Neuronal stem cell (in vitro differentiated cells): ENCODE data around the gene ST6GALNAC3.

Experiments
- DNase-seq: peaks from one replicate; pipeline ENCODE4 v3.0.0-alpha.2; 2013; ENCODE audit warnings: low spot score
- H2AFZ ChIP-seq: one replicate; pipeline ENCODE4 v1.6.1; 2013; ENCODE audit warnings: mild to moderate bottlenecking, low read length, inconsistent platforms
- H2AK5ac ChIP-seq: 2 replicates; pipeline ENCODE4 v1.6.1; 2013; ENCODE audit warnings: low read depth, mild to moderate bottlenecking, inconsistent platforms, low read length, moderate library complexity, mixed read lengths
- H2BK120ac ChIP-seq: 2 replicates; pipeline ENCODE4 v1.6.1; 2013; ENCODE audit warnings: low read depth, mild to moderate bottlenecking, inconsistent platforms, low read length, moderate library complexity, mixed read lengths
- H2BK12ac ChIP-seq: one replicate; pipeline ENCODE4 v1.6.1; 2013; ENCODE audit warnings: low read length, inconsistent platforms
- H2BK15ac ChIP-seq: 2 replicates; pipeline ENCODE4 v1.6.1; 2013; ENCODE audit warnings: mild to moderate bottlenecking, low read length, inconsistent platforms, mixed read lengths
- H2BK5ac ChIP-seq: one replicate; pipeline ENCODE4 v1.6.1; 2013; ENCODE audit warnings: inconsistent platforms, mild to moderate bottlenecking, low read length, moderate library complexity
- H3K14ac ChIP-seq: one replicate; pipeline ENCODE4 v1.6.1; 2013; ENCODE audit warnings: low read length, inconsistent platforms
- H3K18ac ChIP-seq: 2 replicates; pipeline ENCODE4 v1.6.1; 2013; ENCODE audit warnings: low read length, inconsistent platforms
- H3K23ac ChIP-seq: 2 replicates; pipeline ENCODE4 v1.6.1; 2013; ENCODE audit warnings: low read depth, mild to moderate bottlenecking, mixed read lengths, low read length, inconsistent platforms; ENCODE audit not compliant: poor library complexity
- H3K27ac ChIP-seq: replicated peaks from 3 replicates; pipeline ENCODE4 v1.5.1; 2013; ENCODE audit warnings: low read length, inconsistent platforms
- H3K27me3 ChIP-seq, 3 experiments: 2 replicates each; pipeline ENCODE4 v1.6.1; 2013; ENCODE audit warnings: low read length in 3 of 3, mild to moderate bottlenecking in 2 of 3, inconsistent platforms in 1 of 3, low read depth in 1 of 3, mixed read lengths in 1 of 3, moderate library complexity in 1 of 3; ENCODE audit not compliant: control insufficient read depth in 3 of 3, insufficient read depth in 3 of 3
- H3K36me3 ChIP-seq, 2 donors: replicated peaks in 1 of 2; 2 replicates each; pipeline ENCODE4 v1.6.1; 2013; ENCODE audit warnings: low read length in 2 of 2; ENCODE audit not compliant: control insufficient read depth in 2 of 2, insufficient read depth in 2 of 2
- H3K4ac ChIP-seq: 2 replicates; pipeline ENCODE4 v1.6.1; 2013; ENCODE audit warnings: inconsistent platforms, mild to moderate bottlenecking, low read length, moderate library complexity
- H3K4me1 ChIP-seq, 2 donors: 1 replicate in 1 of 2; 2 replicates in 1 of 2; pipeline ENCODE4 v1.6.1; 2013; ENCODE audit warnings: low read length in 2 of 2, low read depth in 1 of 2; ENCODE audit not compliant: control insufficient read depth in 2 of 2, insufficient read depth in 1 of 2
- H3K4me2 ChIP-seq: one replicate; pipeline ENCODE4 v1.6.1; 2013; ENCODE audit warnings: mild to moderate bottlenecking, low read length, inconsistent platforms; ENCODE audit not compliant: insufficient read depth, poor library complexity, severe bottlenecking
- H3K4me3 ChIP-seq, 2 donors: 2 replicates each; pipeline ENCODE4 v1.5.1; 2013; ENCODE audit warnings: low read length in 2 of 2, mild to moderate bottlenecking in 2 of 2, inconsistent platforms in 1 of 2, moderate library complexity in 1 of 2
- H3K79me1 ChIP-seq: one replicate; pipeline ENCODE4 v1.6.1; 2013; ENCODE audit warnings: low read depth, mild to moderate bottlenecking, inconsistent platforms, low read length, moderate library complexity
- H3K9ac ChIP-seq: one replicate; pipeline ENCODE4 v1.6.1; 2013; ENCODE audit warnings: mild to moderate bottlenecking, low read depth, low read length, inconsistent platforms; ENCODE audit not compliant: poor library complexity
- H3K9me3 ChIP-seq, 2 donors: replicated peaks in 1 of 2; 2 replicates each; pipeline versions ENCODE3 to v1.6.1; 2013; ENCODE audit warnings: low read length in 2 of 2, mild to moderate bottlenecking in 2 of 2, inconsistent platforms in 1 of 2, low read depth in 1 of 2, mixed read lengths in 1 of 2, moderate library complexity in 1 of 2; ENCODE audit not compliant: control insufficient read depth in 2 of 2, insufficient read depth in 1 of 2
- H4K8ac ChIP-seq: one replicate; pipeline ENCODE4 v1.6.1; 2013; ENCODE audit warnings: low read depth, mild to moderate bottlenecking, inconsistent platforms, low read length, moderate library complexity
- H4K91ac ChIP-seq: one replicate; pipeline ENCODE4 v1.6.1; 2013; ENCODE audit warnings: low read length, low read depth, mild to moderate bottlenecking, inconsistent platforms; ENCODE audit not compliant: poor library complexity
- WGBS, 2 donors: extraction: QIAGEN DNeasy Blood & Tissue Kit; methylation state at CpG; one replicate each; pipeline ENCODE4 v1.1.7; 2013; ENCODE audit warnings: missing lambda C conversion rate in 2 of 2, mixed read lengths in 1 of 2; ENCODE audit not compliant: insufficient read length in 2 of 2, insufficient replicate concordance in 1 of 2; ENCODE audit errors: extremely low coverage in 2 of 2; 5-methylcytosine and 5-hydroxymethylcytosine counted together

The ST6GALNAC3 gene

GRCh38 chr1:76627901-76628300 lies 553.4 kb downstream of the ST6GALNAC3 start:
- Histone ChIP-seq H2AK5ac (no peak overlapping the region), H3K4me3 (no peak overlapping the region), H2BK15ac (no peak overlapping the region), H2BK12ac (no peak overlapping the region), H3K23ac (no peak overlapping the region), H3K79me1 (no peaks in the 10 kb centered on the region), H3K14ac (no peak overlapping the region), H2AFZ (no peak overlapping the region), H3K4me2 (no peak overlapping the region), H3K9ac (no peak overlapping the region), H4K8ac (no peak overlapping the region), H3K4ac (no peak overlapping the region), H3K36me3 (peaks cover 0 to 3% of the 10 kb centered on the region in 2 donors), H3K27me3 (no peaks in the 10 kb centered on the region), H2BK5ac (no peak overlapping the region), H3K4me1 (no peaks in the 10 kb centered on the region), H4K91ac (no peak overlapping the region), H3K9me3 (peaks cover 0 to 5% of the 10 kb centered on the region in 2 donors), H3K18ac (no peak overlapping the region), H3K27ac (no peak overlapping the region), H2BK120ac (no peak overlapping the region)
- no peak for DNase-seq

GRCh38 chr1:76632136-76632535 lies 557.6 kb downstream of the ST6GALNAC3 start:
- H3K4me1 ChIP-seq = no peaks in the 10 kb centered on the region
- H4K8ac ChIP-seq = no peak overlapping the region
- H2AFZ ChIP-seq = no peak overlapping the region
- H2AK5ac ChIP-seq = no peak overlapping the region
- H4K91ac ChIP-seq = no peak overlapping the region
- DNase-seq = no peak
- no peak overlapping the region for H3K27ac ChIP-seq
- no peak overlapping the region for H3K18ac ChIP-seq
- H3K4me3 ChIP-seq = no peak overlapping the region
- H2BK120ac ChIP-seq = no peak overlapping the region
- no peak overlapping the region for H3K9ac ChIP-seq
- H3K27me3 ChIP-seq = no peaks in the 10 kb centered on the region
- H3K14ac ChIP-seq = no peak overlapping the region
- no peaks in the 10 kb centered on the region for H3K79me1 ChIP-seq
- H2BK12ac ChIP-seq = no peak overlapping the region
- H3K4ac ChIP-seq = no peak overlapping the region
- H2BK5ac ChIP-seq = no peak overlapping the region
- H3K9me3 ChIP-seq = peaks cover 0 to 5% of the 10 kb centered on the region in 2 donors
- no CpG with 5 or more reads among the region's 3 CpGs for WGBS, 2 donors
- no peak overlapping the region for H2BK15ac ChIP-seq
- H3K4me2 ChIP-seq = no peak overlapping the region
- H3K36me3 ChIP-seq = peaks cover 0 to 3% of the 10 kb centered on the region in 2 donors
- H3K23ac ChIP-seq = no peak overlapping the region

- no peak overlapping the region for H4K91ac ChIP-seq
- no peak overlapping the region for H2BK12ac ChIP-seq
- no peak overlapping the region for H2AFZ ChIP-seq
- H2BK5ac ChIP-seq = no peak overlapping the region
- no peak overlapping the region for H2AK5ac ChIP-seq
- no peak overlapping the region for H3K23ac ChIP-seq
- no peak overlapping the region for H3K4ac ChIP-seq
- no CpG with 5 or more reads among the region's 2 CpGs for WGBS, 2 donors
- H4K8ac ChIP-seq = no peak overlapping the region
- H3K4me2 ChIP-seq = no peak overlapping the region
- no peak overlapping the region for H2BK15ac ChIP-seq
- H3K27ac ChIP-seq = no peak overlapping the region
- H3K18ac ChIP-seq = no peak overlapping the region
- no peaks in the 10 kb centered on the region for H3K79me1 ChIP-seq
- no peak for DNase-seq
- no peaks in the 10 kb centered on the region for H3K4me1 ChIP-seq
- H2BK120ac ChIP-seq = no peak overlapping the region
- H3K4me3 ChIP-seq = no peak overlapping the region
- H3K36me3 ChIP-seq = no peaks in the 10 kb centered on the region
- no peak overlapping the region for H3K9ac ChIP-seq
- no peak overlapping the region for H3K14ac ChIP-seq
- H3K27me3 ChIP-seq = no peaks in the 10 kb centered on the region
- H3K9me3 ChIP-seq = no peaks in the 10 kb centered on the region
Measured at GRCh38 chr1:76635784-76636183, 561.2 kb downstream of the ST6GALNAC3 start.

GRCh38 chr1:76639181-76639580 lies 564.6 kb downstream of the ST6GALNAC3 start:
- Histone ChIP-seq H3K9ac (no peak overlapping the region), H3K27me3 (no peaks in the 10 kb centered on the region), H3K18ac (no peak overlapping the region), H3K4ac (no peak overlapping the region), H3K14ac (no peak overlapping the region), H4K8ac (no peak overlapping the region), H3K9me3 (peaks cover 0 to 2% of the 10 kb centered on the region in 2 donors), H2AFZ (no peak overlapping the region), H3K79me1 (no peaks in the 10 kb centered on the region), H4K91ac (no peak overlapping the region), H3K4me3 (no peak overlapping the region), H3K4me1 (no peaks in the 10 kb centered on the region), H2BK5ac (no peak overlapping the region), H3K36me3 (no peaks in the 10 kb centered on the region), H3K4me2 (no peak overlapping the region), H2BK15ac (no peak overlapping the region), H2AK5ac (no peak overlapping the region), H3K23ac (no peak overlapping the region), H3K27ac (no peak overlapping the region), H2BK120ac (no peak overlapping the region), H2BK12ac (no peak overlapping the region)
- DNase-seq = no peak
- WGBS, 2 donors = no CpG with 5 or more reads among the region's 2 CpGs
